Measurements from ENCODE around the gene FAM50A.

DNA sequence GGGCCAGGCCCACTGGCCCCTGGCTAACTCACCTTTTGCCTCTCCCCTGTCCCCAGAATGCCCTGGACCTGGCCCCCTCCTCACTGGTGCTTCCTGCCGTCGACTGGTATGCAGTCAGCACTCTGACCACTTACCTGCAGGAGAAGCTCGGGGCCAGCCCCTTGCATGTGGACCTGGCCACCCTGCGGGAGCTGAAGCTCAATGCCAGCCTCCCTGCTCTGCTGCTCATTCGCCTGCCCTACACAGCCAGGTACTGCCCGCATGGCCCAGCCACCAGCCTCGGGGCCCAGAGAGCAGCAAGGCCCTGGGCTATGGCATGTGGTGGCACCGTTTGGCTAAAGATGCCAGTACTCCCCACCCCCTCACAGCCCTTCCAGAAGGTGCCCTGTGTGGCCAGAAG, 11.7 kb upstream of the FAM50A start:
- TF ChIP-seq POLR2A (IDR thresholded peaks at IDR 0.05; ENCODE audit: low read depth, low read length) (no peak), TAF1 (IDR thresholded peaks at IDR 0.05; ENCODE audit: borderline replicate concordance, low read depth, low read length) (no peak), POLR2AphosphoS5 (IDR thresholded peaks at IDR 0.05; ENCODE audit: low read depth, low read length) (no peak)
